Measurements from ENCODE around the gene SRMS. TPM values are rescaled to one million over a fixed set of nuclear protein-coding genes. Genes with fewer than 3 reads are reported as not detected.
A peak's percentile ranks its signal among the peaks of the same experiment; 100 is the strongest.

Gene SRMS
- total RNA-seq, 1 experiment from 2014 or later = 1.4 TPM

DNA sequence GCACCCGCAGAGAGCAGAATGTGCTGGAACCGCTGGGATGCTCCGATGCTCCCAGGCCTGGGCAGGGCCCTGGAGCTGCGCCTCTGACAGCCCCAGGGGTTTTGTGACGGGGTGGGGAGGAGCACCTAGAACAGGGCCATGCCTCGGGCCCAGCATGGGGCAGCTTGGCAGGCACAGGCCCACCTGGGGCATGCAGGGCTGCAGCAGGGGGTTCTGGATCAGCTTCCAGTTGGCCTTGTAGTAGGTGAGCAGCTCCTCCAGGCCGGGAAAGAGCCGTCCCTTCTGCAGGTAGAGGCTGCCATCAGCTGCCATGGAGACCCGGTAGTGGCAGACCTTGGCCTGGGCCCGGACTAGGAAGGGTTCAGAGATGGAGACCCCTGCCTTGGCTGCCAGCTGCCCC lies 4.4 kb downstream of the SRMS start:
- H3K4me3 Mint-ChIP-seq (ENCODE audit: unreplicated experiment) = peak overlapping the region; percentile 74
- no peaks in the 10 kb centered on the region for H3K27me3 Mint-ChIP-seq (ENCODE audit: insufficient read depth, unreplicated experiment)
- H3K27ac Mint-ChIP-seq (ENCODE audit: low read depth, unreplicated experiment) = no peak overlapping the region
- H3K9me3 Mint-ChIP-seq (ENCODE audit: unreplicated experiment) = no peaks in the 10 kb centered on the region
- DNase-seq (ENCODE audit: unreplicated experiment) = no peak
- ChIA-PET CTCF (interaction anchor here (0.5 to 0.7 kb wide), 2 partner anchors 33 to 375 kb away, joined by 3 read pairs; no protein-coding TSS in a partner anchor), POLR2A (interaction anchor here (0.5 to 2.7 kb wide), 6 partner anchors 9 to 165 kb away, joined by 4 to 12 read pairs (median 6); partner anchors contain the start of genes ARFRP1, PPDPF, RTEL1 and ZGPAT)
- no TSS peak for BruUV-seq (replicated peaks)
- no peak for TF ChIP-seq CTCF (IDR thresholded peaks at IDR 0.05; ENCODE audit: unreplicated experiment)
- intact Hi-C loops (cut with micrococcal nuclease) = no loop called here
- peaks cover 7% of the 10 kb centered on the region for H3K36me3 Mint-ChIP-seq (ENCODE audit: insufficient read depth, unreplicated experiment)
- H3K4me1 Mint-ChIP-seq (ENCODE audit: insufficient read depth, unreplicated experiment) = peaks cover 21% of the 10 kb centered on the region

DNA sequence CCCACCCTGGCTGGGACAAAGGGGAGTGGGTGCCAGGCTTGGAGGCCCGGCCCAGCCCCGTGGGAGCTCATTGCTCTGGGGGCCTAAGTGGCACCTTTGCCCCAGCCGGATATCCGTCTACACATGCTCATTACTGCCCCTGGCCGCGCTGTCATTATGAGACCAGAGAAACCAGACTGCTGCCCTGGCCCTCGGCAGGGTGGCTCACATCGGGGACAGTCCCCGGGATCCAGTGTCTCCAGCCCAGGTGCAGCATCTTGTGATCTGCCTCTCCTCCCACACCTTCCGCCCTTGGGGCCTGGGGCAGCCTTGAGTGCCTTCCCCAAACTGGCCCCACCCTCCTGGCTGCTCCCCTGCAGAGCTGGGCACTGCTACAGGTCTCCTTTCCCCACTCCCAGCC lies 4.9 kb downstream of the SRMS start:
- intact Hi-C loops (cut with micrococcal nuclease) = no loop called here
- ChIA-PET POLR2A (interaction anchor here (1.2 to 1.4 kb wide), 4 partner anchors 9 to 323 kb away, joined by 5 to 12 read pairs (median 6); partner anchors contain the start of genes GMEB2, PPDPF and TPD52L2), CTCF (interaction anchor here (0.7 to 1.3 kb wide), 2 partner anchors 39 to 376 kb away, joined by 3 read pairs; no protein-coding TSS in a partner anchor)
- Mint-ChIP-seq H3K4me1 (ENCODE audit: insufficient read depth, unreplicated experiment) (peaks cover 21% of the 10 kb centered on the region), H3K27ac (ENCODE audit: low read depth, unreplicated experiment) (peak overlapping the region; percentile 84), H3K27me3 (ENCODE audit: insufficient read depth, unreplicated experiment) (no peaks in the 10 kb centered on the region), H3K36me3 (ENCODE audit: insufficient read depth, unreplicated experiment) (peaks cover 7% of the 10 kb centered on the region), H3K4me3 (ENCODE audit: unreplicated experiment) (peak overlapping the region; percentile 74), H3K9me3 (ENCODE audit: unreplicated experiment) (no peaks in the 10 kb centered on the region)
- no peak for DNase-seq (ENCODE audit: unreplicated experiment)
- BruUV-seq (replicated peaks) = no TSS peak
- TF ChIP-seq CTCF (IDR thresholded peaks at IDR 0.05; ENCODE audit: unreplicated experiment) = no peak

- Mint-ChIP-seq H3K4me1 (ENCODE audit: insufficient read depth, unreplicated experiment) (peaks cover 21% of the 10 kb centered on the region), H3K27me3 (ENCODE audit: insufficient read depth, unreplicated experiment) (no peaks in the 10 kb centered on the region), H3K27ac (ENCODE audit: low read depth, unreplicated experiment) (peak overlapping the region; percentile 84), H3K36me3 (ENCODE audit: insufficient read depth, unreplicated experiment) (peaks cover 7% of the 10 kb centered on the region), H3K9me3 (ENCODE audit: unreplicated experiment) (no peaks in the 10 kb centered on the region), H3K4me3 (ENCODE audit: unreplicated experiment) (peak overlapping the region; percentile 74)
- TSS peak; percentile 61 for BruUV-seq (replicated peaks)
- intact Hi-C loops (cut with micrococcal nuclease) = no loop called here
- POLR2A ChIA-PET = interaction anchor here (0.6 to 1.4 kb wide), 12 partner anchors 13 to 1265 kb away, joined by 3 to 12 read pairs (median 4); partner anchors contain the start of genes GMEB2, PPDPF, TPD52L2 and UCKL1
- CTCF ChIA-PET = interaction anchor here (0.6 to 1.3 kb wide), 2 partner anchors 40 to 458 kb away, joined by 3 read pairs; no protein-coding TSS in a partner anchor
- DNase-seq (ENCODE audit: unreplicated experiment) = peak; percentile 63
- TF ChIP-seq CTCF (IDR thresholded peaks at IDR 0.05; ENCODE audit: unreplicated experiment) = no peak
These were observed 5.5 kb downstream of the SRMS start for GRCh38 chr20:63542031-63542559.

GRCh38 chr20:63541371-63541770 lies 6.2 kb downstream of the SRMS start:
- H3K4me3 Mint-ChIP-seq (ENCODE audit: unreplicated experiment) = peak overlapping the region; percentile 74
- no peak overlapping the region for H3K27ac Mint-ChIP-seq (ENCODE audit: low read depth, unreplicated experiment)
- intact Hi-C loops (cut with micrococcal nuclease) = no loop called here
- ChIA-PET CTCF (no interaction called here), POLR2A (interaction anchor here (0.6 to 1.4 kb wide), 11 partner anchors 12 to 1264 kb away, joined by 3 to 12 read pairs (median 4); partner anchors contain the start of genes GMEB2, PPDPF, TPD52L2 and UCKL1)
- TF ChIP-seq CTCF (IDR thresholded peaks at IDR 0.05; ENCODE audit: unreplicated experiment) = no peak
- H3K27me3 Mint-ChIP-seq (ENCODE audit: insufficient read depth, unreplicated experiment) = no peaks in the 10 kb centered on the region
- peaks cover 7% of the 10 kb centered on the region for H3K36me3 Mint-ChIP-seq (ENCODE audit: insufficient read depth, unreplicated experiment)
- peaks cover 26% of the 10 kb centered on the region for H3K4me1 Mint-ChIP-seq (ENCODE audit: insufficient read depth, unreplicated experiment)
- no peaks in the 10 kb centered on the region for H3K9me3 Mint-ChIP-seq (ENCODE audit: unreplicated experiment)
- DNase-seq (ENCODE audit: unreplicated experiment) = no peak
- no TSS peak for BruUV-seq (replicated peaks)
